ENCODE results near the gene SFI1. TPM values are rescaled to one million over a fixed set of nuclear protein-coding genes. Genes with fewer than 3 reads are reported as not detected.

The SFI1 gene
- total RNA-seq, 1 donor from 2014 or later = 38.0 TPM

Small RNAs within 50 kb of the gene (microRNA-seq; reads per million reads assigned to microRNA genes)
- not detected for gene MIR7109 (ENCODE audit: borderline microRNAs expressed)

Other genes with a start within 250 kb of the SFI1 start
- 56.4 TPM for gene PIK3IP1, start 204.0 kb upstream of the SFI1 start, total RNA-seq
- 24.3 TPM for gene PATZ1, start 150.2 kb upstream of the SFI1 start, total RNA-seq
- 35.5 TPM for gene DRG1, start 96.9 kb upstream of the SFI1 start, total RNA-seq
- 27.2 TPM for gene EIF4ENIF1, start 6.7 kb upstream of the SFI1 start, total RNA-seq
- gene PISD, start 165.7 kb downstream of the SFI1 start, total RNA-seq = 51.2 TPM

All from upper lobe of right lung (tissue), 1 donor.